HG03066 (cell line): ENCODE measurements around the gene CDC14C.

Source experiments
- ATAC-seq: cut with Tn5 transposase; IDR thresholded peaks from one replicate; pipeline ENCODE4 v1.9.1; 2021; ENCODE audit warnings: low read depth; ENCODE audit not compliant: unreplicated experiment

CDC14C gene

DNA sequence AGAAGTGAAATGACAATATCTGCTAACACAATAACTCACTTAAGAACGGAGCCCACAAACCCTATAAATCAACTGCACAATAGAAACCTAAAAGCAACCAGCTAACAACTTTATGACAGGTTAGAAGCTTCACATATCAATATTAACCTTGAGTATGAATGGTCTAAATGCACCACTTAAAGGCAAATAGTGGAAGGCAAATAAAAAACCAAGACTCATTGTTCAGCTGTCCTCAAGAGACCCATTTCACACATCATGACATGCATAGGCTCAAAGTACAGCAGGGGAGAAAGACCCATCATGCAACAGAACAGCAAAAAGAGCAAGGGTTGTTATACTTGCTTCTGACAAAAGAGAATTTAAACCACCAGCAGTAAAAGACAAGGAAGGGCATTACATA, 46.8 kb downstream of the CDC14C start:
- ATAC-seq = no peak

DNA sequence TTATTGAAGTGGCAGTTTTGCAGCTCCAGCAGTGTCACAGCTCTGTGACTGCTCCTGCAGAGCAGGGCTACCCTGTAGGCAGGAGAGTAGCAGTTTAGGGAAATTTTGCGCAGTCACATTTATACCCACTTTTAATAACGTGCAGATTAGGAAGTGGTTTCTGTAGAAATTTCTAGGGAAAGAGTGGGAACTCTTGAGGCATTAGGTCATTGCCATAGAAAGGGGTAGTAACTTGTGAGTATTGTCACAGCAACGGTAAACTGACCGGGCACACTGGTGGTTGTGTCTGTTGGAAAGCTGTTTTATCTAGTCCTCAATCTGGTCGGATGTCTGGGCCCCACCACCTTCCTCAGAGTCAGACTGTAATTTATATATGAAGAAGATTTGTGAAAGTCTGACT, 51.9 kb downstream of the CDC14C start:
- ATAC-seq = no peak

DNA sequence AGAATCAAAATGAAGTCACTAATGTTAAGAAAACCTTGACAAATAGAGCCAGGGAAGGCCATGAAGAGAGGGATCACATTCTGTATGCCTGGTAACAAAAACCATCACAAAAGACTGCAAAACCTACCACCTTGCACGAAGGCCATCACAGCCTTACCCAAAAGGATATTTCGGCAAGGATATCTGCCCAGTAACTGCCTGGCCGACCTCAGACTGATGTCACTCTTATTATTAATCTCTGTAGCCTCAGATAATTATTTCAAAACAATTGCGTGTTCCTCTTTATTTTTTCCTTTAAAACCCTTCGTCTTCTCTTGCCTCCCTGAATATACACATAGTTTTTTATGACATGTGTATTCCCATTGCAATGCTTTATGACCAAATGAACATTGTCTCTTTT, 52.5 kb downstream of the CDC14C start:
- no peak for ATAC-seq
